ENCODE measurements around the gene EPB41L4B.

GRCh38 chr9:109248133-109248581 lies 72.7 kb downstream of the EPB41L4B start:
- TF ChIP-seq POLR2A (IDR thresholded peaks at IDR 0.05; ENCODE audit: low read depth, low read length), result no peak
- TF ChIP-seq CTCF (conservative IDR thresholded peaks at IDR 0.05; ENCODE audit: low read depth, low read length), result 0 out of 2 replicates have a peak, but pooled peaks have one; percentile 12
- TF ChIP-seq MXI1 (IDR thresholded peaks at IDR 0.05; ENCODE audit: borderline replicate concordance, low read depth, low read length), result no peak
- no peak for TF ChIP-seq RAD21 (IDR thresholded peaks at IDR 0.05; ENCODE audit: low read length)
- TF ChIP-seq, protein P1, sequence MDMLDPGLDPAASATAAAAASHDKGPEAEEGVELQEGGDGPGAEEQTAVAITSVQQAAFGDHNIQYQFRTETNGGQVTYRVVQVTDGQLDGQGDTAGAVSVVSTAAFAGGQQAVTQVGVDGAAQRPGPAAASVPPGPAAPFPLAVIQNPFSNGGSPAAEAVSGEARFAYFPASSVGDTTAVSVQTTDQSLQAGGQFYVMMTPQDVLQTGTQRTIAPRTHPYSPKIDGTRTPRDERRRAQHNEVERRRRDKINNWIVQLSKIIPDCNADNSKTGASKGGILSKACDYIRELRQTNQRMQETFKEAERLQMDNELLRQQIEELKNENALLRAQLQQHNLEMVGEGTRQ (IDR thresholded peaks at IDR 0.05; ENCODE audit: low read depth, low read length), result no peak
- no peak for TF ChIP-seq ELK1 (IDR thresholded peaks at IDR 0.05; ENCODE audit: borderline replicate concordance, low read depth, low read length)
- no peak for TF ChIP-seq MAZ (IDR thresholded peaks at IDR 0.05; ENCODE audit: borderline replicate concordance, low read depth, low read length)
- TF ChIP-seq RCOR1 (IDR thresholded peaks at IDR 0.05; ENCODE audit: insufficient replicate concordance, low read length), result no peak

Data from IMR-90 (cell line).